Measurements from ENCODE around the gene RCN1. TPM values are rescaled to one million over a fixed set of nuclear protein-coding genes. Genes with fewer than 3 reads are reported as not detected.
"Not testable (repeated sequence)": the region's sequence is repeated elsewhere in the genome, so short reads cannot be mapped to it uniquely, and the experiment has no call there.

The RCN1 gene
- total and polyA plus RNA-seq, 8 donors: 99.7 to 229 (median 192) TPM

GRCh38 chr11:32098142-32098903 is 7.4 kb downstream of the RCN1 start:
- Histone ChIP-seq H3K4me3 (no peak overlapping the region), H3K36me3 (peaks cover 0 to 67% of the 10 kb centered on the region in 2 donors), H3K4me1 (peaks cover 0 to 11% of the 10 kb centered on the region in 2 donors), H3K27ac (no peak overlapping the region), H3K27me3 (no peaks in the 10 kb centered on the region), H3K9me3 (no peaks in the 10 kb centered on the region)
- no peak for ATAC-seq
- TF ChIP-seq CTCF (IDR thresholded peaks at IDR 0.05): no peak
- intact Hi-C loops (cut with DNase I): no loop called here
- DNase-seq: no peak

GRCh38 chr11:32099516-32099915 is 8.6 kb downstream of the RCN1 start:
- Histone ChIP-seq H3K9me3 (no peaks in the 10 kb centered on the region), H3K36me3 (peaks cover 0 to 79% of the 10 kb centered on the region in 2 donors), H3K27me3 (no peaks in the 10 kb centered on the region), H3K4me3 (no peak overlapping the region), H3K27ac (no peak overlapping the region), H3K4me1 (no peaks in the 10 kb centered on the region)
- intact Hi-C loops (cut with DNase I): no loop called here
- TF ChIP-seq CTCF (IDR thresholded peaks at IDR 0.05): no peak
- ATAC-seq: no peak
- no peak for DNase-seq

GRCh38 chr11:32100495-32100894 is 9.6 kb downstream of the RCN1 start:
- no peak overlapping the region for H3K27ac ChIP-seq
- DNase-seq (no peak), ATAC-seq (no peak)
- peaks cover 0 to 89% of the 10 kb centered on the region in 2 donors for H3K36me3 ChIP-seq
- H3K4me1 ChIP-seq: no peaks in the 10 kb centered on the region
- no peaks in the 10 kb centered on the region for H3K9me3 ChIP-seq
- intact Hi-C loops (cut with DNase I): no loop called here
- H3K4me3 ChIP-seq: no peak overlapping the region
- H3K27me3 ChIP-seq: no peaks in the 10 kb centered on the region
- no peak for TF ChIP-seq CTCF (IDR thresholded peaks at IDR 0.05)

GRCh38 chr11:32101791-32102190 is 10.9 kb downstream of the RCN1 start:
- Histone ChIP-seq H3K27me3 (no peaks in the 10 kb centered on the region), H3K9me3 (no peaks in the 10 kb centered on the region), H3K36me3 (peaks cover 0 to 94% of the 10 kb centered on the region in 2 donors), H3K4me3 (no peak overlapping the region), H3K27ac (no peak overlapping the region), H3K4me1 (no peaks in the 10 kb centered on the region)
- intact Hi-C loops (cut with DNase I): no loop called here
- DNase-seq (no peak), ATAC-seq (no peak)
- TF ChIP-seq CTCF (IDR thresholded peaks at IDR 0.05): no peak

GRCh38 chr11:32103121-32103719 is 12.3 kb downstream of the RCN1 start:
- ATAC-seq; H3K27me3 ChIP-seq; H3K4me3 ChIP-seq; H3K4me1 ChIP-seq; intact Hi-C loops (cut with DNase I); H3K9me3 ChIP-seq; DNase-seq; H3K27ac ChIP-seq: not testable (repeated sequence)
- peaks cover 0 to 80% of the 10 kb centered on the region in 2 donors for H3K36me3 ChIP-seq

Data from left lung (tissue), 10 donors.